Measurements from ENCODE around the gene PRG2.

- no peak for TF ChIP-seq CTCF (conservative IDR thresholded peaks at IDR 0.05 in 1 of 2, IDR thresholded peaks at IDR 0.05 in 1 of 2; ENCODE audit: extremely low read depth in 1 of 2, insufficient read depth in 1 of 2, low read depth in 1 of 2, low read length in 2 of 2)
- TF ChIP-seq EZH2 (IDR thresholded peaks at IDR 0.05; ENCODE audit: borderline replicate concordance, low read length), result no peak
These were observed 16.8 kb upstream of the PRG2 start for GRCh38 chr11:57407010-57407920.

Data from mammary epithelial cell (primary cell).